ENCODE measurements around the gene METRN.

Gene METRN

DNA sequence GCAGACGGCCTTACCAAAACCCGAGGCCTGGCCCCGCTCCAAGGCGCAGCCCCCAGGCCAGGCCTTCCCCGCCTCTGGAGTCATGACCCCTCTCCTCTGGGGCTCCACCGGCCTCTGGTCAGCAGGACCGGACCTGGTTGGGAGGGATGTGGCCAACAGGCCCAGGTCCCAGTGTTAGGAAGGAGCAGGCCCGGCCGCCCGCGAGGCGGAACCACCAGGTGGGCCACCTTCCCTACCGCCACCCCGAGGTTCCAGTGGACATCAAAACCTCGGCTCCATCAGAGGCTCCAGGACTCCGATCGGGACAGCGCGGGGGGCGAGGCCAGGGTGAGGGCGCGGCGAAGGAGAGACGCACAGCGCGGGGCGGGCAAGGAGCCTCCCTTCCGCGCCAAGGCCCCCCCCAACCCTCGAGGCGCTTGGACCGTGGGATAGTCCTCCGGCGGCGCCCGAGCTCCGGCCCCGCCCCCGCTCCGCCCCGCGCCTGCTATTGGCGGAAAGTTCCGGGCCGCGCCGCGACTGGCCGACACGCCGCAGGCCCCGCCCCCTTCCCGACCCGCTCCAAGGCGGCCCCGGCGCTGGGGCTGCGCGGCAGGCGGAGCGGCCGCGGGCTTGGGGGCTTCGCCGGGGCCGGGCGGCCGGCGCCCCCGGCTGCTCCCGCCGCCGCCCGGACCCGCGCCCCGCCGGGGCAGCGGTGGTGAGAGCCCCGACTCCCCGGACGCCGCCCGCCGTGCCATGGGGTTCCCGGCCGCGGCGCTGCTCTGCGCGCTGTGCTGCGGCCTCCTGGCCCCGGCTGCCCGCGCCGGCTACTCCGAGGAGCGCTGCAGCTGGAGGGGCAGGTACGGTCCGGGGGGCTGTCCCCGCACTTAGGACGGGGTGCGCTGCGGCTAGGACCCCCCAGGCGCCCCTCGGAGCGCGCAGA, at the start of gene METRN:
TSS of gene METRN (plus strand) at position 561 of the 919 bp plus-strand sequence. CDS start at position 733, 172 bp downstream.
- peak; percentile 65 for DNase-seq

DNA sequence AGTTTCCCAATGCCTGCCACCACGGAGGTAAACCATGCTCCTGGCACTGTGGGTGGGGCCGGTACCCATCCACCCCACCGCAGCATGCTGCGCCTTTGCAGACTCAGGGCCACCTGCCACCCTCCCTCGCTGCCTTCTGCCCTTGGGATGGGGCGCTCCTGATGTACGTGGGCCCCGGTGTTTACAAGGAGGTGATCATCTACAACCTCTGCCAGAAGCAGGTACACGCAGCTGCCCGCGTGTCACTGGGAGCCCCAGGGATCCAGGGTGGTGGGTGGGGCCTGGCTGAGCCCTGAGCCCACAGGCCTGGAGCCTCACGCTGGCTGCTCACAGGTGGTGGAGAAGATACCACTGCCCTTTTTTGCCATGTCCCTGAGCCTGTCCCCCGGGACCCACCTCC, 48.3 kb upstream of the METRN start:
- no peak for DNase-seq

DNA sequence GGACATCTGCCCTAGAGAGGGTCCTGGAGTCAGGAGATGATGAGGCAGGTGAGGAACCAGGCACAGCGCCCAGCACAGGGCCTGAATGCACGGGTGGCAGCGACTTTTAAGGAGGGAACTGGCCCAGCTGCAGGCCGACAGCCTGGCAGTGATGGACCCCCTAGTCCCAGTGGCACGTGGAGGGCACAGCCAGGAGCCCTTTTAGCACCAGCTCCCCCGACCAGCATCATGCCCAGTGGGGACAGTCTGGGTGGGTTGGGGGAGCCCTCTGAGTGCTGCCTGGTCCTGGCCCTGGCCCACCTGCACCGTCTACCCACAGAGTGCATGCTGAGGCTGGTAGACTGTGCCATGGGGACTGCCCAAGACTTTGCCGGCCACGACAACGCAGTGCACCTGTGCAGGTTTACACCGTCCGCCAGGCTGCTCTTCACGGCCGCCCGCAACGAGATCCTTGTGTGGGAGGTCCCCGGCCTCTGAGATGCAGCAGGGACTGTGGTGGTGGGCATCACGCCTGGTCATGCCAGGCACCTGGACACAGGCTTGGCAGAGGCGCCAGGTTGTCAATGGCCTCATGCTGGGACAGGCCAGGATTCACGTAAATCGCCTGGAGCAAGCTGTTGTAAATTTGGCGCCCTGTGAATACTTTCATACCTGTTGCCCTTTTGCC, 47.7 kb upstream of the METRN start:
- no peak for DNase-seq

DNA sequence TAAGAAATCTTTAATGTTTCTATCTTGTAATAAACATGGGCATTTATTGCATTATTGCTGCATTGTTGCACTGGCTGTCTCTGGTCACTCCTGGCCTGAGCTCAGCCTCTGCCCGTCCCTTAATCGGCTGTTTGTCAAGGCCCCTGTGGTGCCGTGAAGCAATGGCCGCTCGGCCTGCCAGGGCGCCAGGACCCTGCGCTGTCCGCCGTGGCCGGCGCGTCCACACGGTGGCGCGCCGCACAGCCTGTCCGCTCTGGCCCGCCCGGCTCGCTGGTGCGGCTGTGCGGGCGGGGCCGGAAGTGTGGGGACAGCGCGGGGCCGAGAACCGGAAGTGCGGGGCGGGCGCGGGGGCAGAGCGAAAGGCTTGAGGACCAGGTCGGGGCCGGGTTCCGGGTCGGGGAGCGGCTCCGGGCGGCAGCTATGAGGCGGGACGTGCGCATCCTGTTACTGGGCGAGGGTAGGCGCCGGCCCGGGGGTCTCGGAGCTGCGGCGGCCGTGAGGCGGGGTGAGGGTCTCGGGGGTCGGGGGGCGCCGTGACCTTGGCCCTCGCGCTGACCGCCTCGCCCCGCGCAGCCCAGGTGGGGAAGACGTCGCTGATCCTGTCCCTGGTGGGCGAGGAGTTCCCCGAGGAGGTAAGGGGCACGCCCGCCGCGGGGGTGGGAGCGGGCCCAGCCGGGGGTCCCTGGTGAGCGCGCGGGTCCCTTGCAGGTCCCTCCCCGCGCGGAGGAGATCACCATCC, 47.0 kb upstream of the METRN start, which contains the start of gene RHOT2:
TSS of gene RHOT2 (plus strand) at position 353 of the 739 bp plus-strand sequence. CDS start at position 421, 68 bp downstream.
- peak; percentile 72 for DNase-seq

DNA sequence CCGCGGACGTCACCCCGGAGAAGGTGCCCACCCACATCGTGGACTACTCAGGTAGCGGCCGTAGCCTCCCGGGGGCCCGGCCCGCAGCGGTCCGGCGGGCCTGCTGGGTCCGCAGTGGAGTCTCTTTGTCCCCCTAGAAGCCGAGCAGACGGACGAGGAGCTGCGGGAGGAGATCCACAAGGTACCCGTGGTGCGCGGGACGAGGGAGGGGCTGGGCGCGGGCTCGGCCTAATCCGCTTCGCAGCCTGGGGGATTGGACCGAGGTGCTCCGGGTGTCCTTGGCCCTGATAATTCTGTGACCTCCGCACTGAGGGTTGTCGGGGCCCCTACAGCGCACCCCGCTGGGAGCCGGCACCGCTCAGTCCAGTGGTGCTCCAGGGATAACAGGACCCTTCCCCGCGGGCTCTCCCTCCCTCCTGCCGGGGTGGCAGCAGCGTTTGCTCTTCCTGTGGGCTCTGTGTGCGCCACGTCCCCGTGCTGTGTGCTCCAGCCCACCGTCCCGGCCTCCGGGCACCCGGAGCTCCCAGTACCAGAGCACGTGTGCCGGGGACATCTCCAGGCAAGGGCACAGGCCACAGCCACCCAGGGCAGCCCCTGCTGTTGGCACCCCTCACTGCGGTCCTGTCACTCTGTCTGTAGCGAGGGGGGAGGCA, 46.3 kb upstream of the METRN start:
- DNase-seq: no peak

DNA sequence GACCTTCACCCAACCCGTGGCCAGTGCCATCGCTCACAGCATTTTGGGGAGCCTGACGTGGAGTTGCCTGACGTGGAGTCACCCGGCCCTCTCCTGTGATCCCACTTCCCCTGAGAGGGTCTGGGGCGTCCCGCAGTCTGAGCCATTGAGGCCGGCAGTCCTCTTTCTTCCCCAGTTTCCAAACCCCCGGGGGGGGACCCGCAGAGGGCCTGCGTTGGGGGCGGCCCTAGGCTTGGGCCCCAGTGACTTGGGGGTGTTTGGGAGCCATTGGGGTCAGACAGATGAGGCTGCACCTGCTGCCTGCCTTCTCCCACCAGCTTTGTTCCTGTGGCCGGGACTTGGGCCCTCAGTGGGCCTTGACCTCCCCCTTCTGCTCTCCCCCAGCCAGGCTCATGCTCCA, 45.3 kb upstream of the METRN start:
- no peak for DNase-seq

DNA sequence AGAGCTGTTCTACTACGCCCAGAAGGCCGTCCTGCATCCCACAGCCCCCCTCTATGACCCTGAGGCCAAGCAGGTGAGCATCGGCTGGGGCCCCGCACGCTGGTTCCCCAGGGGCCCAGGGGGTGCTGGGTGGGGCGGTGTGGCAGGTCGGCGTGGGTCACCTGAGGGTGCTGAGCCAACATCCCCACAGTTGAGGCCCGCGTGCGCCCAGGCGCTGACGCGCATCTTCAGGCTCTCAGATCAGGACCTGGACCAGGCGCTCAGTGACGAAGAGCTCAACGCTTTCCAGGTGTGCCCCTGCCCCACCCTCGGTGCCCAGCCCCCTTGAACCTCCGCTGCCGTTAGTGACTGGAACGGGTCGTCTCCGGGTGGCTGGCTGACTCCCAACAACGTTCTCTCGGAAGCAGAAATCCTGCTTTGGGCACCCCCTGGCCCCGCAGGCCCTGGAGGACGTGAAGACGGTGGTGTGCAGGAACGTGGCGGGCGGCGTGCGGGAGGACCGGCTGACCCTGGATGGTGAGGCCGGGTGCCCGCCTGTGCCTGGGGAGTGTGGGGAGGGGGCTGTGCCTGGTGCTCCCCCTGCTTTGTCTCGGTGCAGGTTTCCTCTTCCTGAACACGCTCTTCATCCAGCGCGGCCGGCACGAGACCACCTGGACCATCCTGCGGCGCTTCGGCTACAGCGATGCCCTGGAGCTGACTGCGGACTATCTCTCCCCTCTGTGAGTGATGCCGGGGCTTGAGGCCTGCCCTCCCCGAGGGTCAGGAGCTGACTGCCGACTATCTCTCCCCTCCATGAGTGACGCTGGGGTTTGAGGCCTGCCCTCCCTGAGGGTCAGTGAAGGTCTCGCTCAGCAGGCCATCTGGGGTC, 44.2 kb upstream of the METRN start:
- no peak for DNase-seq

DNA sequence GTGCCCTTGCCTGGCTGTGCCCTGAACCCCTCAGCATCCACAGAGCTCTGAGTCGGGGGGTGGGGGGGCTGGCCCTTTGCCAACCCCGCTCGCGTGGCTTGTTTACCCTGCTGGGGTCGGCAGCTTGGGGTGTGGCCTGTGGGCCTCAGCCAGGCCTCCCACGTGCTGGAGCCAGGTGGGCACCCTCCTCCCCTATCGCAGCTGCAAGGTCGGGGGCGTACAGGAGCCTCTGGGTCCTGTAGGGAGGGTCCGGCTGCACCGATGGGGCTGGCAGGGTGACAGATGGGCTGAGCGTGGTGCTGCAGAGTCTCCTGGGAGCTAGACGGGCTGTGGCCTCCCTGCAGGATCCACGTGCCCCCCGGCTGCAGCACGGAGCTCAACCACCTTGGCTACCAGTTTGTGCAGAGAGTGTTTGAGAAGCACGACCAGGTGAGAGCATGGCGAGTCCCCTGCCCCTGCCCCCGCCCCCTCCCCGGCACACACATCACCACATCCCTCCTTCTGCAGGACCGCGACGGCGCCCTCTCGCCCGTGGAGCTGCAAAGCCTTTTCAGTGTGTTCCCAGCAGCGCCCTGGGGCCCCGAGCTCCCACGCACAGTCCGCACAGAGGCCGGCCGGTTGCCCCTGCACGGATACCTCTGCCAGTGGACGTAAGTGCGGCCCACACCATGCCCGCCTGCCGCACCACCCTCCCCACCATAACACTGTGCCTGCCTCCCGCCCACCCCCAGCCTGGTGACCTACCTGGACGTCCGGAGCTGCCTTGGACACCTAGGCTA, 43.4 kb upstream of the METRN start:
- DNase-seq: no peak

DNA sequence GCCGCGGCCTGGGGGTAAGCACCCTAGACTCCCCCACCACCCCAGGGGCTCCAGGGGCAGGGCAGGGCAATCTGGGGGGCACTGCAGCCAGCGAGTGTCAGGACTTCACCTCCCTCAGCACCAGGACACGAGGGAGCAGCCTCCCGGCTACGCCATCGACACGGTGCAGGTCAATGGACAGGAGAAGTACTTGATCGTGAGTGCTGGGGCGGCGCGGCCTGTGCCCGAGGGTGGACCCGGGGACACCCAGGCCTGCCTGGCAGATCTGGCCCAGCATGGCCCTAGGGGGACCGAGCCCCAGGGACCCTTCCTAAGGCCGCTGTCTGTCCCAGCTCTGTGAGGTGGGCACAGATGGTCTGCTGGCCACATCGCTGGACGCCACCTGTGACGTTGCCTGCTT, 42.5 kb upstream of the METRN start:
- DNase-seq: no peak

DNA sequence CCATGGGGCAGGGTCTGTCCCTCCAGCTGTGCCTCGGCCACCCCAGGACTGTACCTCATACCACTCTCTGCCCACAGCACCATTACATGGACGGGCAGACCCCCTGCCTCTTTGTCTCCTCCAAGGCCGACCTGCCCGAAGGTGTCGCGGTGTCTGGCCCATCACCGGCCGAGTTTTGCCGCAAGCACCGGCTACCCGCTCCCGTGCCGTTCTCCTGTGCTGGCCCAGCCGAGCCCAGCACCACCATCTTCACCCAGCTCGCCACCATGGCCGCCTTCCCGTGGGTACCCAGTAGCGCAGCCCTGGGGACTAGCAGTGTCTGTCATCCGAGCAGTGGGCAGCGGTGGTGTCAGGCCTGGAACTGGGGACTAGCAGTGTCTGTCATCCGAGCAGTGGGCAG, 42.1 kb upstream of the METRN start:
- DNase-seq: no peak

DNA sequence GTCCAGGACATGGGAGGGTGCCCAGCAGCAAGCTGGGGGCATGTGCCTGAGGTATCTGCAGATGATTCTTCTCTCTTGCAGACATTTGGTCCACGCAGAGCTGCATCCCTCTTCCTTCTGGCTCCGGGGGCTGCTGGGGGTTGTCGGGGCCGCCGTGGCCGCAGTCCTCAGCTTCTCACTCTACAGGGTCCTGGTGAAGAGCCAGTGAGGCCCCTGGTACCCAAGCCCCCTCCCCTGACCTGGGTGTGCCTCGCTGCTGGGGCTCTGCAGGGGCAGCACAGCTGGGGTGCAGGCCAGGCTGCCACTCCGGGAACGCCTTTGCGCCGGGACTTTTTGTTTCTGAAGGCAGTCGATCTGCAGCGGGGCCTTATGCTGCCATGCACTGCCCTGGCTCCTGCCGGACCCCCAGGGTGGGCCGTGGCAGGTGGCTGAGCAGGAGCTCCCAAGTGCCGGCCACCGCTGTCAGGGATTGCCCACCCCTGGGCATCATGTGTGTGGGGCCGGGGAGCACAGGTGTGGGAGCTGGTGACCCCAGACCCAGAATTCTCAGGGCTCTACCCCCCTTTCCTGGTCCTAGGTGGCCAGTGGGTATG, 41.4 kb upstream of the METRN start:
- no peak for DNase-seq

DNA sequence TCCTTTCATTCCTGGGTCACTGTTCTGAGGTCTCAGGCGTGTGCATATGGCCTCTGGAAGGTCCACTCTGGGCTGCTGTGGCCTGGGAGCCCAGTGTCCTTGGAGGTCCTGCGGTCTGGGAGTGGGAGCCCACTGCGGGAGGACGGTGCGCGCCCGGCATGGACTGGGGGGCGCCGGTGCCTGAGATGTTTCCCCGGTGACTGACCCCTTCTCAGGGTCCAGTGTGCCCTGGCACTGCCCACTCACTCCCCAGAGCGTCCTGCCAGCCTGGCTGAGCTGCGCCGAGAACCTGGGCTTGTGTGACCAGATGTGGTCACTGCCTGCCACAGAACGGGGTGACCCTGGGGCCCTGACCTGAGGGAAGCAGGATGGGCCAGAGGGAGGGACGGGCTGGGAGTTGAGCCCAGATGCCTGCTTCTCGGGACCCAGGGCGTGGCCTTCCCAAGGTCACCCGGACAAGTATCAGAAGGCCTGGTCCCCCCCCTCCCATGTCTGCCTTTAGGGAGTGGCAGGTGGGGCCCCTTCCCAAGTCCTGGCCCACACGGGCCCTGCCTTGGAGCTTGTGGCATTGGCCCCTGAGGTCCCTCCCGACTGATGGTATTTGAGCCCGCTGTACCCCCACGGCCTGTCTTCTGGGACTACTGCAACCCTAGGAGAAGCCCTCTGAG, 40.6 kb upstream of the METRN start:
- DNase-seq: no peak

DNA sequence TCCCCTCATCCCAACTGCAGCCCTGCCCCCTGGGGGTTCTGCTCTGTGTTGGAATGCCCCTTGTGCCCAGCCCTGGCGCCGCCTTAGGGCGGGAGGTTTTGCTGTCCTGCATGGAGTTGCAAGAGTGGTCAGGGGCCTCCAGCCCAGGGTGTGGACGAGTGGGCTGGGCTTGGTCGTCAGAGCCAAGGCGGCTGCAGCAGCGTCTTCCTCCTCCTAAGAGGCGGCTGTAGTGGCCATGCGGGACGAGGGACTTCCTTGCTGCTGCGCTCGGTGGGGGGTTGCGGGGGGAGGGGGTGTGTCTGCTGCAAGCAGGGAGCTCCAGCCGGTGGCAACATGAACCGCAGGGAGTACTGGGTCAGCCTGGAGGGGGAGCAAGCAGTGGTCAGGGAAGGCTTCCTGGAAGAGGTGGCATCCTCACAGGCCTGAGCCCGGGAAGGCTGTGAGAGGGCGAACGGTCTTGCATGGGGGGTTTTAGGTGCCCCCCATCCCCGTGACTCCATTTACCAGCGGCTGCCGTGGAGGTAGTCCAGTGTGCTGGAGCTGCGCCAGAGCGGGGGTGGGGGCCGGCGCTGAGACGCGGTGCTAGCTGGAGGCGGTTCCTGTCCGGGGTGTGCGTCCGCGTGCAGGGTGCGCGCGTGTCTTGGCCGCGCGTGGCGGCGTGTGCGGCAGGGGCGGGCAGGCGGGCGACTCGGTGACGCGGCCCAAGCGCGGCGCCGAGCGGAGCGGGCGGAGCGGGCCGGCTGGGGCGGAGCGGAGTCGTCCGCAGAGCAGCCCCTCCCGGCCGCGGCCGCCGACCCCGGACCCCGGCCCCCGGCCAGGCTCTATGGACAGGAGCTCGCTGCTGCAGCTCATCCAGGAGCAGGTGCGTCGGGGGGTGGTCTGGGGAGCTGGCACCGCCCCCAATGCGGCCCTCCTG, 39.7 kb upstream of the METRN start, which contains the start of gene RHBDL1:
TSS of gene RHBDL1 (plus strand) at position 704 of the 916 bp plus-strand sequence. CDS start at position 824, 120 bp downstream.
- DNase-seq: no peak

DNA sequence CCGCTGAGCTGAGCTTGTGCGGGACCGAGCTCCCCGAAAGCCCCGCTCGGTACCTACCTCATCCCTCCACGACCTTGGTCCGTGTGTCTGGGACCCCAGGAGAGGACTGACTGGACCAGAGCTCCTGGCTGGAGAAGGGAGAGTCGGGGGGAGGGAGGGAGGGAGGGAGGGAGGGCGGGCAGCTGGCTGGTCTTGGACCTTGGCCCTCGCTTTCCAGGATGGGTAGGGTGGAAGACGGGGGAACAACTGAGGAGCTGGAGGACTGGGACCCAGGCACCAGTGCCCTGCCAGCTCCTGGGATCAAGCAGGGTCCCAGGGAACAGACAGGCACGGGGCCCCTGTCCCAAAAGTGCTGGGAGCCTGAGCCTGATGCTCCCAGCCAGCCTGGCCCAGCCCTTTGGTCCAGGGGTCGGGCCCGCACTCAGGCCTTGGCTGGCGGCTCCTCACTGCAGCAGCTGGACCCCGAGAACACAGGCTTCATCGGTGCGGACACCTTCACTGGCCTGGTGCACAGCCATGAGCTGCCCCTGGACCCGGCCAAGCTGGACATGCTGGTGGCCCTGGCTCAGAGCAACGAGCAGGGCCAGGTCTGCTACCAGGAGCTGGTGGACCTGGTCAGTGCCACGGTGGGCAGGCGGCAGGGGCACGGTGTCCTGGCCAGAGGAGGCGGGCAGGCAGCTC, 38.9 kb upstream of the METRN start:
- no peak for DNase-seq

DNA sequence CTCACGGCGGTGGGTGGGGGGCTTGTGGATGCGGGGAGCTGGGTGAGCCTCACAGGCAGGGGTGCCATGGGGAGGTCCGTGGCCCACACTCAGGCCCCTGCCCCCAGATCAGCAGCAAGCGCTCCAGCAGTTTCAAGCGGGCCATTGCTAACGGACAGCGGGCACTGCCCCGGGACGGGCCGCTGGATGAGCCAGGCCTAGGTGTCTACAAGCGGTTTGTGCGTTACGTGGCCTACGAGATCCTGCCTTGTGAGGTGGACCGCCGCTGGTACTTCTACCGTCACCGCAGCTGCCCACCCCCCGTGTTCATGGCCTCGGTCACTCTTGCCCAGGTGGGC, 38.4 kb upstream of the METRN start:
- no peak for DNase-seq

DNA sequence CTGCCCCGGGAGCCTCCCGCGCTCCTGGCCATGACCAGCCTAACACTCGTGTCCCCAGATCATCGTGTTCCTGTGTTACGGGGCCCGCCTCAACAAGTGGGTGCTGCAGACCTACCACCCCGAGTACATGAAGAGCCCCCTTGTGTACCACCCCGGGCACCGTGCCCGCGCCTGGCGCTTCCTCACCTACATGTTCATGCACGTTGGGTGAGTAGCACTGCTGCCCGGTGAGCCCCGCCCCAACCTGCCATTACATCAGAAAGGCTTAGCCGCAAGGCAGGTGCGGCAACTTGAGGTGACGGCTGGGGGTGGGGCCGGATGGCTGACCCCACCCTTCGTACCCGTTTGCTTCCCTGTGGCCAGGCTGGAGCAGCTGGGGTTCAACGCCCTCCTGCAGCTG, 38.0 kb upstream of the METRN start:
- DNase-seq: peak; percentile 87

DNA sequence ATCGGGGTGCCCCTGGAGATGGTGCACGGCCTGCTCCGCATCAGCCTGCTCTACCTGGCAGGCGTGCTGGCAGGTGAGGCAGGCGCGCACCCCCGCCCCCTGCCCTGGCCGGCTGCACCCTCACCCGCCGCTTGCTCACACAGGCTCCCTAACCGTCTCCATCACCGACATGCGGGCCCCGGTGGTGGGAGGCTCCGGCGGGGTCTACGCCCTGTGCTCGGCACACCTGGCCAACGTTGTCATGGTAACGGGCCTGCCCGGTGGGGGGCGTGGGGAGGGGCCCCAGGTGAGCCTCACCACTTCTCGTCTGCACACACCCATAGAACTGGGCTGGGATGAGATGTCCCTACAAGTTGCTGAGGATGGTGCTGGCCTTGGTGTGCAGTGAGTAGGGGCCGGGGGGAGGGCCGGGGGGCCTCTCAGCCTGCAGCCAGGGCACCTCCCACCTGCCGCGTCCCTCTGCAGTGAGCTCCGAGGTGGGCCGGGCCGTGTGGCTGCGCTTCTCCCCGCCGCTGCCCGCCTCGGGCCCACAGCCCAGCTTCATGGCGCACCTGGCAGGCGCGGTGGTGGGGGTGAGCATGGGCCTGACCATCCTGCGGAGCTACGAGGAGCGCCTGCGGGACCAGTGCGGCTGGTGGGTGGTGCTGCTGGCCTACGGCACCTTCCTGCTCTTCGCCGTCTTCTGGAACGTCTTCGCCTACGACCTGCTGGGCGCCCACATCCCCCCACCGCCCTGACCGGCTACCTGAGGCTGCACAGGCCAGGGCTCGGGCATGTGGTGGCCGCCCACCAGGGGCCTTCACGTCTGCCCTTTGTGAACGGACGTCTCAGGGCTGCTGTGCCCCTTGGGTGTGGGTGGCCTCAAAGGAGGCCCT, 37.4 kb upstream of the METRN start:
- DNase-seq: peak; percentile 44
